ENCODE measurements around the gene ADARB1. TPM values are rescaled to one million over a fixed set of nuclear protein-coding genes. Genes with fewer than 3 reads are reported as not detected.

Gene ADARB1
- total RNA-seq, 1 experiment from 2014 or later, result 31.9 TPM

- H3K27me3 ChIP-seq (replicated peaks; ENCODE audit: insufficient read depth, low read depth, low read length, poor library complexity), result no peaks in the 10 kb centered on the region
- BruUV-seq (replicated peaks), result no TSS peak
Observed at GRCh38 chr21:45078371-45078770, 4.0 kb downstream of the ADARB1 start.

GRCh38 chr21:45078877-45079281 is 4.5 kb downstream of the ADARB1 start:
- ChIA-PET POLR2A (ENCODE audit: low non-redundant PET) (no interaction called here), CTCF (no interaction called here)
- no peaks in the 10 kb centered on the region for H3K9me3 ChIP-seq (ENCODE audit: low read depth, low read length, poor library complexity, severe bottlenecking)
- H3K4me3 ChIP-seq (ENCODE audit: low read depth, low read length, poor library complexity, severe bottlenecking), result no peak overlapping the region
- intact Hi-C loops (cut with micrococcal nuclease; ENCODE audit: unreplicated experiment), result no loop called here
- no peak overlapping the region for H3K27ac ChIP-seq (ENCODE audit: low read depth, low read length, poor library complexity, severe bottlenecking)
- no TSS peak for BruUV-seq (replicated peaks)
- no peak for TF ChIP-seq EZH2 (IDR thresholded peaks at IDR 0.05; ENCODE audit: borderline replicate concordance, low read depth, low read length, poor library complexity, severe bottlenecking)
- TF ChIP-seq, protein P1, sequence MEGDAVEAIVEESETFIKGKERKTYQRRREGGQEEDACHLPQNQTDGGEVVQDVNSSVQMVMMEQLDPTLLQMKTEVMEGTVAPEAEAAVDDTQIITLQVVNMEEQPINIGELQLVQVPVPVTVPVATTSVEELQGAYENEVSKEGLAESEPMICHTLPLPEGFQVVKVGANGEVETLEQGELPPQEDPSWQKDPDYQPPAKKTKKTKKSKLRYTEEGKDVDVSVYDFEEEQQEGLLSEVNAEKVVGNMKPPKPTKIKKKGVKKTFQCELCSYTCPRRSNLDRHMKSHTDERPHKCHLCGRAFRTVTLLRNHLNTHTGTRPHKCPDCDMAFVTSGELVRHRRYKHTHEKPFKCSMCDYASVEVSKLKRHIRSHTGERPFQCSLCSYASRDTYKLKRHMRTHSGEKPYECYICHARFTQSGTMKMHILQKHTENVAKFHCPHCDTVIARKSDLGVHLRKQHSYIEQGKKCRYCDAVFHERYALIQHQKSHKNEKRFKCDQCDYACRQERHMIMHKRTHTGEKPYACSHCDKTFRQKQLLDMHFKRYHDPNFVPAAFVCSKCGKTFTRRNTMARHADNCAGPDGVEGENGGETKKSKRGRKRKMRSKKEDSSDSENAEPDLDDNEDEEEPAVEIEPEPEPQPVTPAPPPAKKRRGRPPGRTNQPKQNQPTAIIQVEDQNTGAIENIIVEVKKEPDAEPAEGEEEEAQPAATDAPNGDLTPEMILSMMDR (conservative IDR thresholded peaks at IDR 0.05; ENCODE audit: low read depth, low read length), result no peak
- H3K4me1 ChIP-seq (ENCODE audit: insufficient read depth, low read length, poor library complexity, severe bottlenecking), result peaks cover 11% of the 10 kb centered on the region
- no peaks in the 10 kb centered on the region for H3K36me3 ChIP-seq (ENCODE audit: insufficient read depth, low read length, poor library complexity, severe bottlenecking)
- no peak for DNase-seq (ENCODE audit: low spot score)
- H3K27me3 ChIP-seq (replicated peaks; ENCODE audit: insufficient read depth, low read depth, low read length, poor library complexity), result no peaks in the 10 kb centered on the region

More at GRCh38 chr21:45078371-45078770, 4.0 kb downstream of the ADARB1 start:
- no peaks in the 10 kb centered on the region for H3K36me3 ChIP-seq (ENCODE audit: insufficient read depth, low read length, poor library complexity, severe bottlenecking)
- DNase-seq (ENCODE audit: low spot score), result no peak
- no peaks in the 10 kb centered on the region for H3K9me3 ChIP-seq (ENCODE audit: low read depth, low read length, poor library complexity, severe bottlenecking)
- intact Hi-C loops (cut with micrococcal nuclease; ENCODE audit: unreplicated experiment), result no loop called here
- H3K4me1 ChIP-seq (ENCODE audit: insufficient read depth, low read length, poor library complexity, severe bottlenecking), result peaks cover 11% of the 10 kb centered on the region
- H3K27ac ChIP-seq (ENCODE audit: low read depth, low read length, poor library complexity, severe bottlenecking), result no peak overlapping the region
- ChIA-PET CTCF (no interaction called here), POLR2A (ENCODE audit: low non-redundant PET) (no interaction called here)
- no peak overlapping the region for H3K4me3 ChIP-seq (ENCODE audit: low read depth, low read length, poor library complexity, severe bottlenecking)
- TF ChIP-seq, protein P1 (conservative IDR thresholded peaks at IDR 0.05; ENCODE audit: low read depth, low read length), result no peak
- no peak for TF ChIP-seq EZH2 (IDR thresholded peaks at IDR 0.05; ENCODE audit: borderline replicate concordance, low read depth, low read length, poor library complexity, severe bottlenecking)

- no peak for DNase-seq (ENCODE audit: low spot score)
- Histone ChIP-seq H3K9me3 (ENCODE audit: low read depth, low read length, poor library complexity, severe bottlenecking) (no peaks in the 10 kb centered on the region), H3K27ac (ENCODE audit: low read depth, low read length, poor library complexity, severe bottlenecking) (no peak overlapping the region), H3K4me3 (ENCODE audit: low read depth, low read length, poor library complexity, severe bottlenecking) (no peak overlapping the region), H3K4me1 (ENCODE audit: insufficient read depth, low read length, poor library complexity, severe bottlenecking) (peaks cover 11% of the 10 kb centered on the region), H3K27me3 (replicated peaks; ENCODE audit: insufficient read depth, low read depth, low read length, poor library complexity) (no peaks in the 10 kb centered on the region), H3K36me3 (ENCODE audit: insufficient read depth, low read length, poor library complexity, severe bottlenecking) (no peaks in the 10 kb centered on the region)
- ChIA-PET CTCF (no interaction called here), POLR2A (ENCODE audit: low non-redundant PET) (no interaction called here)
- no TSS peak for BruUV-seq (replicated peaks)
- intact Hi-C loops (cut with micrococcal nuclease; ENCODE audit: unreplicated experiment), result no loop called here
- TF ChIP-seq, protein P1 (conservative IDR thresholded peaks at IDR 0.05; ENCODE audit: low read depth, low read length), result no peak
- TF ChIP-seq EZH2 (IDR thresholded peaks at IDR 0.05; ENCODE audit: borderline replicate concordance, low read depth, low read length, poor library complexity, severe bottlenecking), result no peak
Observed at GRCh38 chr21:45079351-45079750, 5.0 kb downstream of the ADARB1 start.
